NT2/D1 (cell line): Measurements from ENCODE around the gene ZNF496.

ENCODE experiments used
- DNase-seq: peaks from one replicate; pipeline ENCODE4 v3.0.0-alpha.2; 2011; ENCODE audit warnings: low read depth, low spot score
- H3K27me3 ChIP-seq: 2 replicates; pipeline ENCODE4 v1.6.0; 2011; ENCODE audit warnings: mild to moderate bottlenecking; ENCODE audit not compliant: insufficient read length, insufficient read depth
- H3K36me3 ChIP-seq: 2 replicates; pipeline ENCODE4 v1.6.1; 2011; ENCODE audit warnings: mild to moderate bottlenecking, low read length, mixed read lengths; ENCODE audit not compliant: insufficient read depth, insufficient read length
- H3K4me1 ChIP-seq: 2 replicates; pipeline ENCODE4 v1.5.1; 2011; ENCODE audit not compliant: insufficient read depth, insufficient read length
- H3K4me3 ChIP-seq: 2 replicates; pipeline ENCODE4 v1.5.1; 2011; ENCODE audit warnings: low read depth; ENCODE audit not compliant: insufficient read length
- H3K9ac ChIP-seq: 2 replicates; pipeline ENCODE4 v1.6.0; 2011; ENCODE audit warnings: low read depth; ENCODE audit not compliant: insufficient read length
- H3K9me3 ChIP-seq: 2 replicates; pipeline ENCODE4 v1.5.1; 2011; ENCODE audit warnings: mild to moderate bottlenecking, low read length; ENCODE audit not compliant: insufficient read depth
- SUZ12 ChIP-seq: IDR thresholded peaks from 2 replicates; pipeline ENCODE4 v1.6.1; 2011; ENCODE audit not compliant: insufficient read length, insufficient read depth; ENCODE audit errors: extremely low read depth
- YY1 ChIP-seq: IDR thresholded peaks from 2 replicates; pipeline ENCODE4 v1.6.1; 2011; ENCODE audit not compliant: insufficient read length, insufficient read depth
- ZNF274 ChIP-seq: IDR thresholded peaks from 2 replicates; pipeline ENCODE4 v1.6.1; 2011; ENCODE audit warnings: mild to moderate bottlenecking, low read depth, low read length

The ZNF496 gene

GRCh38 chr1:247338723-247339275 lies 7.1 kb upstream of the ZNF496 start:
- Histone ChIP-seq H3K9ac (no peak overlapping the region), H3K4me3 (no peak overlapping the region), H3K9me3 (no peaks in the 10 kb centered on the region), H3K4me1 (peaks cover 25% of the 10 kb centered on the region), H3K27me3 (no peaks in the 10 kb centered on the region), H3K36me3 (peaks cover 76% of the 10 kb centered on the region)
- DNase-seq, result no peak
- TF ChIP-seq SUZ12, result no peak
- no peak for TF ChIP-seq ZNF274
- TF ChIP-seq YY1, result no peak

GRCh38 chr1:247337961-247338360 lies 6.3 kb upstream of the ZNF496 start:
- no peak overlapping the region for H3K9ac ChIP-seq
- peaks cover 84% of the 10 kb centered on the region for H3K36me3 ChIP-seq
- DNase-seq, result no peak
- no peaks in the 10 kb centered on the region for H3K27me3 ChIP-seq
- H3K4me3 ChIP-seq, result no peak overlapping the region
- TF ChIP-seq ZNF274, result no peak
- no peaks in the 10 kb centered on the region for H3K9me3 ChIP-seq
- H3K4me1 ChIP-seq, result peaks cover 30% of the 10 kb centered on the region

DNA sequence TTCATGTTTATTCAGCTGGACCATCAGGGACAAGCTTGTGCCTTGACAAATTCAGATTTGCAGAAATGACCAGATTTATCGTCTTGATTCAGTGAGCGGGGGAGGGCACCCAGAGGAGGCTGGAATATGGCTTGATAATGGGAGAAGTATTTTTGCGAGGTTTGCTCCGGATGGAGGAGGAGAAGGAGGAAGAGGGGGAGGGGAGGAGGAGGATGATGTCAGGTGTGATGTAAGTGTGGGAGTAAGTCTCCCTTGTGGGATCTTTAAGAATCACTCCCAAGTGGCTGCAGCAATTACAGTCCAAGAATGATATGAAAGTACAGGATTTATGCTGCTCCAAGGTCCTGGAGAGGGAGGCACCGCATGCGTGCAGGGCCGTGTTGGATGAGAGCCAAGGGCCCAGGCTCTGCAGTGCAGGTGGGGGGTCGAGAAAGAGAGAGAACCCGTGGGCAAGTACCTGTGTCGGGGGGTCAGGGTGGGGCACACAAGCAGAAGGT lies 5.6 kb upstream of the ZNF496 start:
- peaks cover 82% of the 10 kb centered on the region for H3K36me3 ChIP-seq
- no peaks in the 10 kb centered on the region for H3K27me3 ChIP-seq
- H3K4me3 ChIP-seq, result no peak overlapping the region
- H3K4me1 ChIP-seq, result peaks cover 30% of the 10 kb centered on the region
- no peak overlapping the region for H3K9ac ChIP-seq
- DNase-seq, result no peak
- TF ChIP-seq YY1, result no peak
- TF ChIP-seq SUZ12, result no peak
- TF ChIP-seq ZNF274, result no peak
- H3K9me3 ChIP-seq, result no peaks in the 10 kb centered on the region

DNA sequence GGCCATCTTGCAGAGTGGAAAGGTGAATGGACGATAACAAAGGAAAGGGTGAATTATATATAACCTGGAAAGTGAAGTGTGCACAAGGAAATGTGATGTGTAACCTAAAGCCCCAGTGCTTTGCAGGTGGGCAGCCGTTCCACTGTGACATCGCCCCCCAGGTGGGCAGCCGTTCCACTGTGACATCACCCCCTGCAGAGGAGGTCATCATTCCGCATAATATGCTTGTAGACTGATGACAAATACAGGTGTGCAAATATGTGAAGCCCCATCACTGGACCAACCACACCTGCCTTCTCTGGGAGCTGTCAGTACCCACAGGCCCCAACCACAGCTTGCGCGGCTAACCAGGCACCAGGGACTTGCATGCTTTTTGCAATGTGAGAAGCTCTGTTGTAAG lies 4.7 kb upstream of the ZNF496 start:
- no peak overlapping the region for H3K4me3 ChIP-seq
- no peak for DNase-seq
- no peaks in the 10 kb centered on the region for H3K9me3 ChIP-seq
- no peak overlapping the region for H3K9ac ChIP-seq
- H3K36me3 ChIP-seq, result peaks cover 76% of the 10 kb centered on the region
- no peaks in the 10 kb centered on the region for H3K27me3 ChIP-seq
- TF ChIP-seq YY1, result no peak
- no peak for TF ChIP-seq SUZ12
- TF ChIP-seq ZNF274, result no peak
- H3K4me1 ChIP-seq, result peaks cover 30% of the 10 kb centered on the region

GRCh38 chr1:247335882-247336281 lies 4.2 kb upstream of the ZNF496 start:
- H3K4me3 ChIP-seq, result no peak overlapping the region
- H3K27me3 ChIP-seq, result no peaks in the 10 kb centered on the region
- DNase-seq, result no peak
- H3K9me3 ChIP-seq, result no peaks in the 10 kb centered on the region
- TF ChIP-seq ZNF274 (no peak), SUZ12 (no peak), YY1 (no peak)
- H3K9ac ChIP-seq, result no peak overlapping the region
- H3K4me1 ChIP-seq, result peaks cover 30% of the 10 kb centered on the region
- H3K36me3 ChIP-seq, result peaks cover 71% of the 10 kb centered on the region

GRCh38 chr1:247334378-247335133 lies 2.9 kb upstream of the ZNF496 start:
- Histone ChIP-seq H3K36me3 (peaks cover 68% of the 10 kb centered on the region), H3K27me3 (no peaks in the 10 kb centered on the region), H3K4me1 (peaks cover 38% of the 10 kb centered on the region), H3K9me3 (no peaks in the 10 kb centered on the region), H3K9ac (peak overlapping the region; percentile 2), H3K4me3 (no peak overlapping the region)
- TF ChIP-seq YY1 (no peak), SUZ12 (no peak), ZNF274 (no peak)
- no peak for DNase-seq

DNA sequence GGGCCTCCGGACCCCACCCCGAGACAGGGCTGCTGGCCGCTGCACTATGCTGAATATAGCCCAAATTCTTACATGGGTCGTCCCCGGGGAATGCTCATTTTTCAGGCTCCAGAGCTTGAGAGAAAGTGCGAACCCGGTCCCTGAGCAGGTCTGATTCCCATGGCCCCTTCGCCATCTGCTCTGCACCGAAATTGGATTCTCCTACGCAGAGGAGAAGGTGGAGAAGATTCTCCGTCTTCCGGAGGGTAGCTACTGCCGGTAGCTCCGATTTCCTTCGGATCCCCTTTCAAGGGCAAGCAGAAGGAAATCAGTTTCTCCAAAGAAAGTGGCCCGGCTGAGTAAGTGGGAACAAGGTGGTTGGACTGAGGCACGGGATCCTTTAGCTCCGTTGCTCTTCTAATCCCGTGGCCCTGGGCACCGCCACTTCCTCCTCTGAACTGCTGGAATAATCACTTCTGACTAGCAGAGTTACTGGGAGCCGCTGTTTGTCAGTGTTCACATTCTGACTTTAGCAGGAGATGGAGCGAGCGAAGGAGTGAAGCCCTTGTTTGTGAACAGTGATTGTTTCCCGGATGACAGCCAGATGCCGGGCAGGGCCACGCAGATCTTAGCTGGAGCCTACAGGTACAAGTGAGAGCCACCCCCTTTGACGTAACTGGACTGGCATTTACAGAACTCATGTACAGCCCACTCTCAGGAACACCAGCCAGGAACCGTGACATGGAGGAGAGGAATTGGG lies 1.1 kb upstream of the ZNF496 start:
- Histone ChIP-seq H3K36me3 (peaks cover 71% of the 10 kb centered on the region), H3K9me3 (no peaks in the 10 kb centered on the region), H3K4me1 (peaks cover 40% of the 10 kb centered on the region), H3K9ac (peak overlapping the region; percentile 97), H3K4me3 (peak overlapping the region; percentile 89), H3K27me3 (no peaks in the 10 kb centered on the region)
- TF ChIP-seq SUZ12 (no peak), ZNF274 (no peak), YY1 (no peak)
- no peak for DNase-seq
